ENCODE data around the gene GHRHR. TPM values are rescaled to one million over a fixed set of nuclear protein-coding genes. Genes with fewer than 3 reads are reported as not detected.

The GHRHR gene
- total RNA-seq, 6 experiments from 2014 or later, result 0.37 to 0.60 (median 0.59) TPM; not detected in 3

GRCh38 chr7:30916255-30916654 lies 47.5 kb upstream of the GHRHR start:
- intact Hi-C loops (cut with DNase I), result no loop called here
- Histone ChIP-seq H3K9me3 (no peaks in the 10 kb centered on the region), H3K36me3 (no peaks in the 10 kb centered on the region), H3K4me1 (no peaks in the 10 kb centered on the region), H3K27ac (no peak overlapping the region), H3K4me3 (no peak overlapping the region), H3K27me3 (no peaks in the 10 kb centered on the region)
- DNase-seq (no peak), ATAC-seq (no peak)
- TF ChIP-seq POLR2A (IDR thresholded peaks at IDR 0.05) (no peak), CTCF (IDR thresholded peaks at IDR 0.05) (no peak)
- WGBS (ENCODE audit: insufficient coverage, low coverage, low lambda C conversion rate, missing lambda C conversion rate), result no CpG with 5 or more reads among the region's 3 CpGs

- no peak for DNase-seq
- Histone ChIP-seq H3K4me3 (no peak overlapping the region), H3K4me1 (no peaks in the 10 kb centered on the region), H3K36me3 (no peaks in the 10 kb centered on the region), H3K9me3 (no peaks in the 10 kb centered on the region), H3K27me3 (no peaks in the 10 kb centered on the region), H3K27ac (no peak overlapping the region)
- intact Hi-C loops (cut with DNase I), result no loop called here
- no peak for ATAC-seq
- TF ChIP-seq CTCF (IDR thresholded peaks at IDR 0.05), result no peak
- no peak for TF ChIP-seq POLR2A (IDR thresholded peaks at IDR 0.05)
- WGBS (ENCODE audit: insufficient coverage, low coverage, low lambda C conversion rate, missing lambda C conversion rate), result 80% methylated on average over 1 of the region's 7 CpGs
Measured at GRCh38 chr7:30916767-30917166, 47.0 kb upstream of the GHRHR start.

GRCh38 chr7:30917216-30917893 lies 46.4 kb upstream of the GHRHR start:
- peak in 1 of 3 donors; percentile 13 for DNase-seq
- intact Hi-C loops (cut with DNase I), result no loop called here

GRCh38 chr7:30918676-30919075 lies 45.1 kb upstream of the GHRHR start:
- intact Hi-C loops (cut with DNase I), result no loop called here
- DNase-seq, result peak in 2 of 3 donors; percentile 4 to 20
- H3K27ac ChIP-seq, result no peak overlapping the region

More at GRCh38 chr7:30917216-30917893, 46.4 kb upstream of the GHRHR start:
- no peaks in the 10 kb centered on the region for H3K36me3 ChIP-seq
- no peak for TF ChIP-seq POLR2A (IDR thresholded peaks at IDR 0.05)
- no peak for TF ChIP-seq CTCF (IDR thresholded peaks at IDR 0.05)
- H3K27ac ChIP-seq, result no peak overlapping the region
- H3K27me3 ChIP-seq, result no peaks in the 10 kb centered on the region
- no peaks in the 10 kb centered on the region for H3K4me1 ChIP-seq
- no peak for ATAC-seq
- H3K9me3 ChIP-seq, result no peaks in the 10 kb centered on the region
- H3K4me3 ChIP-seq, result no peak overlapping the region
- 84% methylated on average over 4 of the region's 4 CpGs for WGBS (ENCODE audit: insufficient coverage, low coverage, low lambda C conversion rate, missing lambda C conversion rate)

More at GRCh38 chr7:30918676-30919075, 45.1 kb upstream of the GHRHR start:
- H3K36me3 ChIP-seq, result no peaks in the 10 kb centered on the region
- H3K4me3 ChIP-seq, result no peak overlapping the region
- H3K27me3 ChIP-seq, result no peaks in the 10 kb centered on the region
- TF ChIP-seq POLR2A (IDR thresholded peaks at IDR 0.05) (no peak), CTCF (IDR thresholded peaks at IDR 0.05) (no peak)
- H3K4me1 ChIP-seq, result no peaks in the 10 kb centered on the region
- no peak for ATAC-seq
- no CpG with 5 or more reads among the region's 4 CpGs for WGBS (ENCODE audit: insufficient coverage, low coverage, low lambda C conversion rate, missing lambda C conversion rate)
- no peaks in the 10 kb centered on the region for H3K9me3 ChIP-seq
